ENCODE results near the gene TRANK1.

Gene TRANK1

GRCh38 chr3:36804295-36805055 lies 140.4 kb downstream of the TRANK1 start:
- Histone ChIP-seq H3K79me2 (no peaks in the 10 kb centered on the region), H2AFZ (no peak overlapping the region), H3K4me2 (ENCODE audit: low read length) (no peak overlapping the region), H3K36me3 (ENCODE audit: control insufficient read depth, insufficient read depth, low read length) (no peaks in the 10 kb centered on the region), H3K4me1 (no peaks in the 10 kb centered on the region), H3K27ac (no peak overlapping the region), H3K27me3 (ENCODE audit: control insufficient read depth, insufficient read depth, low read length) (no peaks in the 10 kb centered on the region), H3K4me3 (ENCODE audit: low read depth, low read length) (no peak overlapping the region), H3K9me3 (ENCODE audit: control insufficient read depth, low read length) (no peaks in the 10 kb centered on the region), H3K9ac (no peak overlapping the region)
- no peak for TF ChIP-seq CTCF (IDR thresholded peaks at IDR 0.05)

- no peak for TF ChIP-seq CTCF (IDR thresholded peaks at IDR 0.05)
- Histone ChIP-seq H2AFZ (no peak overlapping the region), H3K36me3 (ENCODE audit: control insufficient read depth, insufficient read depth, low read length) (no peaks in the 10 kb centered on the region), H3K4me2 (ENCODE audit: low read length) (no peak overlapping the region), H3K9ac (no peak overlapping the region), H3K79me2 (no peaks in the 10 kb centered on the region), H3K27me3 (ENCODE audit: control insufficient read depth, insufficient read depth, low read length) (no peaks in the 10 kb centered on the region), H3K4me3 (ENCODE audit: low read depth, low read length) (no peak overlapping the region), H3K9me3 (ENCODE audit: control insufficient read depth, low read length) (no peaks in the 10 kb centered on the region), H3K27ac (no peak overlapping the region), H3K4me1 (no peaks in the 10 kb centered on the region)
These were observed 141.6 kb downstream of the TRANK1 start for GRCh38 chr3:36803091-36803791.

- Histone ChIP-seq H3K27me3 (ENCODE audit: control insufficient read depth, insufficient read depth, low read length) (no peaks in the 10 kb centered on the region), H2AFZ (no peak overlapping the region), H3K9me3 (ENCODE audit: control insufficient read depth, low read length) (no peaks in the 10 kb centered on the region), H3K79me2 (no peaks in the 10 kb centered on the region), H3K4me3 (ENCODE audit: low read depth, low read length) (no peak overlapping the region), H3K4me2 (ENCODE audit: low read length) (no peak overlapping the region), H3K9ac (no peak overlapping the region), H3K27ac (no peak overlapping the region), H3K4me1 (no peaks in the 10 kb centered on the region), H3K36me3 (ENCODE audit: control insufficient read depth, insufficient read depth, low read length) (no peaks in the 10 kb centered on the region)
- TF ChIP-seq CTCF (IDR thresholded peaks at IDR 0.05) = no peak
These were observed 144.2 kb downstream of the TRANK1 start for GRCh38 chr3:36800533-36801116.

GRCh38 chr3:36796881-36797280 lies 148.0 kb downstream of the TRANK1 start:
- Histone ChIP-seq H3K4me2 (ENCODE audit: low read length) (no peak overlapping the region), H3K4me3 (ENCODE audit: low read depth, low read length) (no peak overlapping the region), H3K27ac (no peak overlapping the region), H3K36me3 (ENCODE audit: control insufficient read depth, insufficient read depth, low read length) (no peaks in the 10 kb centered on the region), H3K9me3 (ENCODE audit: control insufficient read depth, low read length) (no peaks in the 10 kb centered on the region), H3K9ac (no peak overlapping the region), H3K4me1 (no peaks in the 10 kb centered on the region), H3K27me3 (ENCODE audit: control insufficient read depth, insufficient read depth, low read length) (no peaks in the 10 kb centered on the region), H3K79me2 (no peaks in the 10 kb centered on the region), H2AFZ (no peak overlapping the region)
- no peak for TF ChIP-seq CTCF (IDR thresholded peaks at IDR 0.05)
